ENCODE data around the gene MBTD1. TPM values are rescaled to one million over a fixed set of nuclear protein-coding genes. Genes with fewer than 3 reads are reported as not detected.

MBTD1 gene
- total and polyA plus RNA-seq, 2 experiments from 2014 or later: 19.1 to 63.9 TPM

- Histone ChIP-seq H3K4me3 (no peak overlapping the region), H3K4me2 (no peak overlapping the region), H3K36me3 (ENCODE audit: insufficient read depth) (peaks cover 50% of the 10 kb centered on the region), H3K4me1 (ENCODE audit: insufficient read depth) (peaks cover 4% of the 10 kb centered on the region; the same call in 1 of the 2 replicates), H3K27me3 (ENCODE audit: insufficient read depth) (no peaks in the 10 kb centered on the region), H2AFZ (no peak overlapping the region), H3K9me2 (ENCODE audit: insufficient read depth) (no peaks in the 10 kb centered on the region), H4K20me1 (replicated peaks; ENCODE audit: insufficient read depth) (peaks cover 33% of the 10 kb centered on the region), H3F3A (replicated peaks; ENCODE audit: low read depth) (peaks cover 18% of the 10 kb centered on the region), H3K27ac (ENCODE audit: low read depth) (no peak overlapping the region), H3K79me2 (replicated peaks; ENCODE audit: insufficient read depth) (peaks cover 32% of the 10 kb centered on the region)
- no peak overlapping the region for H3K4me3 Mint-ChIP-seq
- peaks cover 11% of the 10 kb centered on the region for H3K27me3 Mint-ChIP-seq (ENCODE audit: insufficient read depth, low read depth, poor library complexity)
- H3K36me3 Mint-ChIP-seq (ENCODE audit: low read depth): peaks cover 76% of the 10 kb centered on the region
- no peak for DNase-seq (ENCODE audit: low spot score)
- TF ChIP-seq POLR2AphosphoS5 (IDR thresholded peaks at IDR 0.05; ENCODE audit: low read depth) (no peak), CREB1 (CRISPR knock-in tag; IDR thresholded peaks at IDR 0.05; ENCODE audit: low read depth) (no peak), STAT1 (IDR thresholded peaks at IDR 0.05; ENCODE audit: unreplicated experiment) (no peak), EZH2 (IDR thresholded peaks at IDR 0.05; ENCODE audit: low read depth, unreplicated experiment) (no peak), REST (IDR thresholded peaks at IDR 0.05; ENCODE audit: unreplicated experiment) (no peak), EZH2phosphoT487 (IDR thresholded peaks at IDR 0.05; ENCODE audit: unreplicated experiment) (no peak), ZNF462 (CRISPR knock-in tag; IDR thresholded peaks at IDR 0.05) (no peak), ETS1 (IDR thresholded peaks at IDR 0.05) (no peak), NANOG (IDR thresholded peaks at IDR 0.05; ENCODE audit: borderline replicate concordance) (no peak), ZNF331 (CRISPR knock-in tag; IDR thresholded peaks at IDR 0.05; ENCODE audit: low read depth) (no peak), CTCF (conservative IDR thresholded peaks at IDR 0.05; ENCODE audit: low read depth in 2 of 2) (no peak), JUNB (IDR thresholded peaks at IDR 0.05; ENCODE audit: unreplicated experiment) (no peak)
- ATAC-seq: no peak
- no peaks in the 10 kb centered on the region for H3K9me3 Mint-ChIP-seq
- H3K4me1 Mint-ChIP-seq: peaks cover 10% of the 10 kb centered on the region
- no peak overlapping the region for H3K27ac Mint-ChIP-seq
These were observed 98.3 kb downstream of the MBTD1 start for GRCh38 chr17:51161541-51161940.
